K562 (cell line): ENCODE data around the gene USP4. TPM values are rescaled to one million over a fixed set of nuclear protein-coding genes. Genes with fewer than 3 reads are reported as not detected.
A peak's percentile ranks its signal among the peaks of the same experiment; 100 is the strongest.

Experiments
- ATF1 ChIP-seq, 2 experiments: fragments of 450-650 bp in 1 of 2; IDR thresholded peaks; 2 replicates each; pipeline ENCODE4 v1.6.1; 2016; ENCODE audit warnings: missing compliant biosample characterization in 1 of 2, missing genetic modification characterization in 1 of 2
- CBX3 ChIP-seq, 2 experiments: IDR thresholded peaks; 1 replicate in 1 of 2; 2 replicates in 1 of 2; pipeline ENCODE4 v1.6.1; 2012; ENCODE audit warnings: inconsistent platforms in 2 of 2, low read length in 2 of 2, borderline replicate concordance in 1 of 2, control low read depth in 1 of 2
- CBX8 ChIP-seq: fragments of 200-600 bp; sonication (generic); IDR thresholded peaks from 2 replicates; pipeline ENCODE4 v1.6.1; 2012; ENCODE audit warnings: borderline replicate concordance, mixed run types, low read depth, mild to moderate bottlenecking, moderate library complexity, mixed read lengths, low read length, control low read depth, inconsistent platforms; ENCODE audit not compliant: poor library complexity, severe bottlenecking; ENCODE audit errors: extremely low read depth
- CHAMP1 ChIP-seq: fragments of 450-650 bp; IDR thresholded peaks from 2 replicates; pipeline ENCODE4 v1.6.1; 2016; ENCODE audit warnings: mild to moderate bottlenecking
- ETV6 ChIP-seq, 3 experiments: fragments of 150-350 bp in 1 of 3; sonication (generic) in 1 of 3; formaldehyde crosslinking in 1 of 3; IDR thresholded peaks; 2 replicates each; pipeline versions ENCODE4 v1.6.1 to v1.8.0; 2014 to 2022; ENCODE audit warnings: borderline replicate concordance in 2 of 3, low read depth in 2 of 3, antibody characterized with exemption in 1 of 3, low read length in 1 of 3, mild to moderate bottlenecking in 1 of 3, missing genetic modification reagents in 1 of 3
- FOXP4 ChIP-seq: sonication (generic); formaldehyde crosslinking; IDR thresholded peaks from 2 replicates; pipeline ENCODE4 v1.8.0; 2022; ENCODE audit warnings: mild to moderate bottlenecking, missing genetic modification reagents, borderline replicate concordance
- MTA3 ChIP-seq: fragments of 450-650 bp; formaldehyde crosslinking; IDR thresholded peaks from 2 replicates; pipeline ENCODE4 v1.6.1; 2017; ENCODE audit warnings: mild to moderate bottlenecking, borderline replicate concordance
- MYNN ChIP-seq, 2 experiments: sonication (generic); formaldehyde crosslinking in 1 of 2; IDR thresholded peaks; 2 replicates each; pipeline versions ENCODE4 v1.5.0 to v1.6.1; 2016 to 2020; ENCODE audit warnings: antibody characterized with exemption in 1 of 2, missing genetic modification reagents in 1 of 2
- OTX1 ChIP-seq: fragments of 450-650 bp; formaldehyde crosslinking; IDR thresholded peaks from 2 replicates; pipeline ENCODE4 v1.4.0; 2022; ENCODE audit warnings: mild to moderate bottlenecking
- PCBP1 ChIP-seq: fragments of 200-400 bp; formaldehyde crosslinking; IDR thresholded peaks from 2 replicates; pipeline ENCODE4 v1.6.1; 2018; ENCODE audit warnings: mild to moderate bottlenecking, low read depth, low read length; ENCODE audit not compliant: poor library complexity, severe bottlenecking
- PRPF4 ChIP-seq: fragments of 200-400 bp; formaldehyde crosslinking; IDR thresholded peaks from one replicate; pipeline ENCODE4 v1.6.1; 2017; ENCODE audit warnings: low read length, low read depth, mild to moderate bottlenecking; ENCODE audit not compliant: insufficient read depth, poor library complexity, severe bottlenecking
- SP2 ChIP-seq: IDR thresholded peaks from 2 replicates; pipeline ENCODE4 v1.6.1; 2011; ENCODE audit warnings: mild to moderate bottlenecking, low read depth, low read length, moderate library complexity; ENCODE audit not compliant: poor library complexity, severe bottlenecking; ENCODE audit errors: extremely low read depth
- SRSF7 ChIP-seq: fragments of 200-400 bp; formaldehyde crosslinking; optimal IDR thresholded peaks from 2 replicates; pipeline ENCODE3; 2017; ENCODE audit warnings: mild to moderate bottlenecking, low read depth, low read length
- XRCC5 ChIP-seq: fragments of 200-400 bp; formaldehyde crosslinking; IDR thresholded peaks from 2 replicates; pipeline ENCODE4 v1.6.1; 2017; ENCODE audit warnings: low read depth, mild to moderate bottlenecking, low read length
- ZFP1 ChIP-seq: fragments of 450-650 bp; formaldehyde crosslinking; IDR thresholded peaks from 2 replicates; pipeline ENCODE4 v1.4.0; 2020; ENCODE audit warnings: mild to moderate bottlenecking, mixed read lengths
- ZFP30 ChIP-seq: fragments of 250-450 bp; sonication (Bioruptor Pico); IDR thresholded peaks from 2 replicates; pipeline ENCODE4 v1.8.0; 2022; ENCODE audit warnings: moderate library complexity, mild to moderate bottlenecking, inconsistent platforms, borderline replicate concordance
- ZNF184 ChIP-seq: sonication (generic); formaldehyde crosslinking; IDR thresholded peaks from 2 replicates; pipeline ENCODE4 v1.5.0; 2020; ENCODE audit warnings: missing genetic modification reagents
- ZNF589 ChIP-seq: fragments of 200-800 bp; sonication (Bioruptor generic); IDR thresholded peaks from 2 replicates; pipeline ENCODE4 v1.6.1; 2016; ENCODE audit warnings: low read depth, missing genetic modification characterization, missing compliant biosample characterization
- ZNF655 ChIP-seq: fragments of 250-450 bp; sonication (Bioruptor Pico); IDR thresholded peaks from 2 replicates; pipeline ENCODE4 v1.5.0; 2021
- ZNF764 ChIP-seq: fragments of 250-450 bp; sonication (Bioruptor Pico); IDR thresholded peaks from 2 replicates; pipeline ENCODE4 v1.4.0; 2020; ENCODE audit warnings: low read depth, mild to moderate bottlenecking, moderate library complexity
- polyA plus RNA-seq, 8 experiments: library from polyadenylated mRNA; depleted of rRNA in 4 of 8; stranded (reverse) in 5 of 8; unstranded in 3 of 8; fragments of >200 nt; fragmentation: Nextera tagmentation in 2 of 8; fragmentation: Illumina TruSeq in 1 of 8; extraction: Ambion mirVana in 2 of 8; extraction: Trizol in 1 of 8; gene quantifications; 2 replicates each; pipeline versions ENCODE4 v1.2.1 to v1.2.3, GENCODE V29; 2011 to 2014; ENCODE audit warnings: inconsistent platforms in 1 of 8, missing spikeins in 1 of 8
- total RNA-seq, 7 experiments: library from RNA; depleted of rRNA in 6 of 7; stranded (reverse); fragments of >200 nt in 6 of 7; fragmentation: Illumina TruSeq in 2 of 7; extraction: Trizol in 2 of 7; gene quantifications; 2 replicates each; pipeline versions ENCODE4 v1.2.1 to v1.2.3, GENCODE V29; 2011 to 2021; ENCODE audit warnings: low replicate concordance in 1 of 7

Gene USP4
- total and polyA plus RNA-seq, 9 of the 15 experiments (the other 6 are each of a cell fraction or from before 2014, with no cell fraction given) = 11.8 to 40.4 (median 22.9) TPM

GRCh38 chr3:49238274-49239127 is 101.4 kb downstream of the USP4 start (continued):
- no peak for TF ChIP-seq PRPF4
- TF ChIP-seq ZFP1 = no peak
- TF ChIP-seq OTX1 (CRISPR knock-in tag) = no peak
- no peak for TF ChIP-seq SRSF7
- no peak for TF ChIP-seq CBX8
- no peak for TF ChIP-seq ETV6 (IDR thresholded peaks at IDR 0.05; ENCODE audit: borderline replicate concordance in 1 of 2, low read depth in 2 of 2, low read length in 1 of 2)
- TF ChIP-seq ETV6 (CRISPR knock-in tag; IDR thresholded peaks at IDR 0.05; ENCODE audit: borderline replicate concordance) = no peak
- no peak for TF ChIP-seq ZNF184
- TF ChIP-seq SP2 = no peak
- peak; percentile 98 for TF ChIP-seq ZNF589 (CRISPR knock-in tag)
- no peak for TF ChIP-seq PCBP1
- TF ChIP-seq ZFP30 (CRISPR knock-in tag) = no peak
- TF ChIP-seq CBX3 (IDR thresholded peaks at IDR 0.05; ENCODE audit: borderline replicate concordance in 1 of 2, low read length in 2 of 2) = peak in 1 of 2 experiments; percentile 81; a peak in 1 of 3 replicates
- no peak for TF ChIP-seq ZNF764 (CRISPR knock-in tag)
- TF ChIP-seq FOXP4 (CRISPR knock-in tag) = no peak
- TF ChIP-seq XRCC5 = no peak
- no peak for TF ChIP-seq MYNN (IDR thresholded peaks at IDR 0.05)
- TF ChIP-seq MYNN (CRISPR knock-in tag; IDR thresholded peaks at IDR 0.05) = no peak
- no peak for TF ChIP-seq ZNF655 (CRISPR knock-in tag)
- peak; percentile 90 for TF ChIP-seq MTA3
- TF ChIP-seq CHAMP1 = peak; percentile 96
- no peak for TF ChIP-seq ATF1 (CRISPR knock-in tag; IDR thresholded peaks at IDR 0.05)
- TF ChIP-seq ATF1 (tag; IDR thresholded peaks at IDR 0.05) = peak; percentile 71
